ENCODE measurements around the gene SREBF1.

SREBF1 gene

DNA sequence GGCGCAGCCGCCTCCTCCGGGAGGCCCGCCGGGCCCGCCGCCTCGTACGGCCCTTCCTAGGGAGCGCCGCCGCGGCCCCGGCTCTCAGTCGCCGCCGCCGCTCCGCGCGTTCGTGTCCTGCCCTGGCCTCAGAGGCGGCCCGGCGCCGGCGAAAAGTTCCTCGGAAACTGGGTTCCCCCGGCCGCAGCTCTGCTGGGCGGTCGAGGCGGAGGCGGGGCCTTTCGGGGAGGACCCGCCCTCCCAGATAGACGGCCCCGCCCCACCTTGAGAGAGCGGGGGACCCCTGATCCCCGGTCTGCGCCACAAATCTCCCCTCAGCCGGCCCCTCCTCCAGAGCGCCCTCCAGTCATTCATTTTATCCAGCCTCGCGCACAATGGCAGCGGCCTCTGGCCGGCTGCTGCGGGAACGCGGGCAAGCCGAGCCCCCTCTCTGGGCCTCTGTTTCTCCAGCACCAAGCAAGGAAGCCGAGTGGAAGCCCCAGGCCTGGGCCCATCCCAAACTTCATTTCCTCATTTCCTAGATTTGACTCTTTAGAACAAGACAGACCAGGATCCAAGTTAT lies at the start of gene SREBF1:
TSS of gene SREBF1 (minus strand) at position 169 of the 562 bp plus-strand sequence. CDS start 169 bp downstream, outside the sequence.
- peak; percentile 75 for DNase-seq

DNA sequence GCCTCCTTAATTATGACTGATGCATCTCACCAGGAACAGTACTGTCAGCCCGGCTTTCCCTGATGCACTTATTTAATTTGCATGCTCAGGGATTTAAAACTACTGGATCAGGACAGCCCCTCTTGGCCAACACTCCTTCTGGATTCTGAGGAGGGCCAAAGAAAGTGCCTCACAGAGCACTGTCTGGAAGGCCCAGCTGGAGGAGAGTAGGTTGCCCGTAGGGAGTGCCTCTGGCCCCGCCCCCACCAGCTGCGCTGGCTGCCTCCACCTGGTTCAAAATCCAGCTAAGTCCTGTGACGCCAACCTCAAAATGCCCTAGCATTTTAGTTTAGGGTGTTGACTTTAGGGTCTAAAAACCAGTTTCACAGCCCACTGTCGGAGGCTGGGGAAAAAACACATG lies 49.4 kb upstream of the SREBF1 start:
- DNase-seq: no peak

DNA sequence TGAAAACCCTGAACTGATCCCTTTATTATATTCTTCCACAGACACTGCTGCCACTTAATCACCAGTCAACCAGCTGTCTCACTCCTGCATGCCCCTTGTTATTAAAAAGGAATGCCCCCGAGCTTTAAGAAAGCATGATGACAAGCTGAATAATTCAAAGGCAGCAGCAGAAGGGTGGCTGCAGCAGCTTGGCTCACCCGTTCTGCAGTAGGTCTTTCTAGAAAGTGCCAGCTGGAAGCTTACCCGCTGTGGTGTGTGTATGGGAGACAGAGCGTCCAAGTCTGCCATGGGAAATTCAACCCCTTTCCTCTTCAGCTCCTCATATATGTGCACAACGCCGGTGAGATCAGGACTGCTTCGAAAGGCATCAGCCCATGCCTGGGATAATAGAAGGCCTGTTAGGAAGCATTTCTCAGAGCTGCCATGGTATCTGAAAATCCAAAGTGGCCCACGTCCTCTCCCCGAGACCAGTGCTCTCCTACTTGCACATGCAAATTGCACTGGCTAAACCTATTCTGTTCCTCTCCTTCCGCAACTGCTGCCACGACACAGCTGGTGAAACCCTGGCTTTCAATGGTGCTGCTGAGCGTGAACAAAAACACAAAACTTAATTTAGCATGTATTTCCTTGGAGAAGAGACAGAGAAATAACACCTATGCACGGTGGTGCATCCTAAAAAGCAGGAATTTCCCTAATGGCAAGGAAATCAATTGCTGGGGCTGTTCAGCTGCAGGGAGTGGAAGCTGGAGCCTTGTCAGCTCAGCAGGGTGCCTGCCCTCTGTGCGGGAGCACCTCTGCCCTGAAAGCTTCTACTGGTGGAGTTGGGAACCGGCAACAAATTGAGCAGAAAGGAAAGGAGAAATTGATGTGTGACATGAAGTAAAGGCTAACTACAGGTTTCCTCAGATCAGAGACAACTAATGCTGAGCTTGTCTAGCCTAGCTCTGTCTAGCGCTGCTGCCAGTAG lies 47.9 kb upstream of the SREBF1 start:
- no peak for DNase-seq

DNA sequence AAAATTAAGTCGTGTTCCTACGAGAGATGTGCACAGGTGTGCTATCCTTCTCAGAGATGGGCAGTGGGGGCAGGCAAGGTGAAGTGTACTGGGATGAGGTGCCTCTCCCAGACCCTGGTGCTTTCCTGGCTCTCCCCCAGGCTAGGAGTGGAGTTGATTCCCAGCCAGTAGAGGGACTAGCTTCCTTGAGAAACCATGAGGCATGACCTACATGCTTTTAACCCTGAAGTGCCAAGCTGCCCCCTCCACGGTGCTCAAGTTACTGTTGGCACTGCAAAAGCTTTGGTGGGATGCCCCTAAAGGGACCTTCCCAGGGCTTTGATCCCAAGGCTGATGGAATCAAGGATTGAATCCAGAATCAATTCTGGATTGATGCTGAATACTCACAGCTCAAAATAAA lies 47.0 kb upstream of the SREBF1 start:
- no peak for DNase-seq

DNA sequence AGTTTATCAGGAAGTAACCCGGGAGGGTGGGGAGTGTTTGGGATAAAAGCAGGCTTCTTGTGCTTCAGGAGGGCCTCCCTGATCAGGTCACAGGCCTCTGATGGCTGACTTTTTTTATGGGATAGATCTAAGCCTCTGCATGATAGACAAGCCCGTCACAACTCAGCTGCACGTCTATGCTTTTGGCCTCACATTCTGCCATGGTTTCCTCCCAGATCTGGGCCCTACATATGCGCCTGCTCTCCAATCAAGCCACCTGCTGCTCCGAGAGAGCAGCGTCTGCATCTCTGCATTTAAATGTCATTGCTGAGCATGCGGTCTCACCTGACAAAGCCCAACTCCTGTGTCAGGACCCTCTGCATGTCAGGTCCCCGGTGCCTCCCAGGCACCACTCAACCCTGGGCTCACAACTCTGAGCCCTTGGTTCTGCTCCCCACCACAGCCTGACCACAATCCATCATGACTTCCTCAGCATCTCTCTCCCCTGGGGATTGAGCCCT lies 45.3 kb upstream of the SREBF1 start:
- no peak for DNase-seq

DNA sequence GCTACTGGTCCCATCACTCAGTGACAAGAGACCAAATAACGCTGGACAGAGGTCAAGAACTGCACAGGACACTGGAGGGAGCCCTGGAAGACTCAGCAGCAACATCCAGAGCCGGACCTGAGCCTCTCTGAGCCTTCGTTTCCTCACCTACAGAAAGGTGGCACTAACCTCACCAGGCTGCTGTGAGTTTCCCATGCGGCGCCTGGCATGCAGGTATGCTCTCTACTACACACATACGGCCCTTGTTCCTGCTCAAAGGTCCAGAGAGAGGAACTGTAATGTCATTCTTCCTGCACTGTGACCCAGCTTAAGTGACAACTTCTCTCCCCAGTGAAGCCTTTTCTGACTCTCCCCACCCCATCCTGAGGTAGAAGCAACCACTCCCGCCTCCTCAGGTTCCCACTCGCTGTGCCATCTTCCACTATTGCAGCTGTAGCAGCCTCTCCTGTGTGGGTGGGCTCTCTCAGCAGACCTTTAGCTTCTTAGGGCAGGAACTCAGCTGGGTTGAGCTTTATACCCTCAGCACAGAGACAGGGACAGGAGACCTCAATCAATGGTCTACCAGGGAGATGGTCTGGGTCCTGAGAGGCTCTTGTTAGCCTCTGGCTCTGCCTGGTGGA lies 43.9 kb upstream of the SREBF1 start:
- no peak for DNase-seq

DNA sequence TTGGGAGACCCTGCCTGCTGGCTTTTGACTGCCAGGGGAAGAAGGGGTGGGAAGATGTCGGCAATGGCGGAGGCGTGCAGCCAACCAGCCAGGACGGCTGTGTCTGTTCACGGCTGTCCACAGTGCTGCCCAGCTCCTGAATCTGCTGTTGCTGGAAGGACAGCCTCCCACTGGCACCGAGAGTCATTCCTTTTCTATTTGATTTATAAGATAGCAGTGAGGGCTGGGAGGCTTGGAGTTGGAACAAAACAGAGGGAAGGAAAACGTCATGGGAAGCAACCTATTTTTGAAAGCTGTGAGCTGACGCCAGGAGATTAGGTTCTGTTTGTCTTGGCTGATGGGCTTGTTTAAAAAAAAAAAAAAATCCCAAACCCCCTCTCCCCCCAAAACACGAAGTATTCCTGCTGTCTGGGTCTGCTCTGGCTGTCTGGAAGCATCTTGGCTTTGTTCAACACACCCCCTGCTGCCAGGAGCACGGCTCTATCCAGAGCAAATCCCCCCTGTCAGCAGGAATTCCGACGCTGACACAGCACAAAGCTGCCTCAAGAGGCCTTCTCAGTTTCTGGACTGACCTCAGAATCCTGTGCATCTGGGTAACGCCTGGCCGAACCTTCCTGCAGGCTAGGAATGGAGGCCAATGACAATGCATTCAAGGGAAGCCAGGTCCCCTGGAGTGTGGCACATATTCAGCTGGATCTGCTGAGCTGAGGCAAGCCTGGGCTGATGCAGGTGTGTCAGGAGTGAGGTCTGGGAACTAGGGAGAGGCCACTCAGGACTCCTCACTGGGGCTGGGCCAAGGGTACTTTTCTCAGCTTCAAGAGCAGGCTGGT lies 41.0 kb upstream of the SREBF1 start:
- DNase-seq: no peak

DNA sequence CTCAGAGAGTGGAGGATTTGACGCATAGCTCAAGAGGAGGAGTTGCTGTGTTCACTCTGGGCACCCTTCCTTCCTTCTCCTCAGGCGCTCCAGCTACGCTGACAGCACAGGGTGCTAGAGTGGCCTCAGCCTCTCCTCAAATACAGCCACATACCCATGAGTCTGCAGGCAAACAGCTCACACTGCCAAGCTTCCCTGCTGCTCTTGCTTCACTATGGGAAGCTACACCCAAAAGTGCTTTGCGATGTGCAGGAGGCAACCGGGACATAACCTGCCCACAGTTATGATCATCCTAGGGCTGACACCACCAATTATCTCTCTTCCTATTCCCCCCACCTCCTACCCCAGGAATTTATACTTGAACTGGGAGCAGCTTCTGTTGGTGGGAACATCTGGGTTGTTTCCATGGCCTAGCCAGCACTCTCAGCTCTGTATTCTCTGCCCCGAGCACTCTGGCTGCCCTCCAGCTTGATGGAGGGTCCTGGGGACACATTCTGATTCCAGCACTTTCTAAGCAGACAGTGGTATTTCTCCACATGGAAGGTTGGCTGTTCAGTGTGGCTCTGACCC lies 40.3 kb upstream of the SREBF1 start:
- DNase-seq: no peak

DNA sequence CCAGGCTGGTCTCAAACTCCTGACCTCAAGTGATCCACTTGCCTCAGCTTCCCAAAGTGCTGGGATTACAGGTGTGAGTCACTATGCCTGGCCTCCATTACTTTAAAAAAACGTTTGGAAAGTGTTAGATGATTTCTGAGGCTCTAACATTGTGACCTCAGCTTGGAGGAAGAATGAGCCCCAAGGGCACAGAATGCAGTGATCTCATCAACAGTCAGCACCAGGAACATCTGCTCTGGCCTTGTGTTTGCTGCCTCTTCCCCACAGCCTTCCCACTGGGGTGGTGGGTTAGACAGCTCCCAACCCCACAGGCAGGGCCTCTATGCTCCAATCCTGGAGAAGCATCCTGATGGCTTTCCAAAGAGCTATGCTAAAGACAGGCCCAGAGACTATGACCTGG lies 37.7 kb upstream of the SREBF1 start:
- DNase-seq: no peak

DNA sequence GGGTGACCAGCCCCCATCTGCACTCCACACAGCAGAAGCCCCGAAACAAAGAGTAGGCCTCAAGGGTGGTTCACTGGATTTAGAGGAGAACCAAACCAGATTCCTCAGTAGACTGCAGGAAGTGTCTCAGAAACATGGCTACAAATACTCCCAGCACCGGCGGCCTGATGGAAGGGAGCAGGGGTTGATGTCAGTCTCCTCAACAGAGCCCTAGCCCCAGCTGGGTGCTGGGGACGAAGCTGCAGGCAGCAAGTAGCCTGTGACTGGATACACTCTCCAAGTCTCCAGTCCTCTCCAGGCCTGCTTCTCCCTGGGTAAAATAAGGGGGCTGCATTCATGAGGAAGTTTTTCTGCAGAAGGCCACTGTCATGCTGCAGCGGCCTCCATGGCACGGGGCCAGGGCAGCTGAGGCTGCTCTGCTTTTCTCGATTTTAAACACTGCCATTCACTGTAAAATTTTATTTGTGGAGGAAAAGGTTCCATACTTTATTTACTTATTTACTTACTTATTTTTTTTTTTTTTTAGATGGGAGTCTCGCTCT lies 36.7 kb upstream of the SREBF1 start:
- no peak for DNase-seq

DNA sequence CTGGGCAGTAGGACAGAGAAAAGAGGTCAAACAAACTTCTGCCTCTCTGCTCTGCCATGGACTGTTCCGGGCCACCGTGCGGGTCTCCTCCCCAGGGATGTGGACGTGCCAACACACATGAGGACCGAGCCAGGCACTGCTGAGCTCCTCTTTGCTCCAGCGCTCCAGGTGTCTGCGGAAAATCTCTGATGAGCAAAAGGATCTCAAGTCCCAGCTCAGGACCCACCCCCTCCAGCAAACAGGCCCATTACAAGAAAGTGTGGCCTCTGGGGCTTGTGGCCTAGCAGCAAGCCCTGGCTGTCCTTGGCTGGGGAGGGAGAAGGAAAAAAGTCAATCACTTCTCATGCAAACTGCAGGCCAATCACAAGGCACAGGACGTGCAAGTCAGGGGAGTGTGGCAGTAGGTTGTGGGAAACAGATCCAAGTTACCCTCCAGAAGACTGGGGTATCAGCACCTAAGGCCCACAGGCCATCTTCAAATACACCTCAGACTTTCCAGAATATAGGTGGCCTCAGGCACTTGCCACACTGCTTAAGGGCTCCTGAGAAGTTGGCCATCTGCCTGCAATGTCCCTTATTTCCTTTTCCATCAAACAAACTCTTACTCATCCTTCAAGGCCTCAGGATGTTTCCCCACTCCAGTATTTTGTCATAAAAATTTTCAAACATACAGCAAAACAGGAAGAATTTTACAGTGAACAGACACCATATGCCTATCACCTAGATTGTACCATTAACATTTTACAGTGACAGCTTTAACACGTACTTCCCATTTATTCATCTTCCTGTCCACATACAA lies 36.0 kb upstream of the SREBF1 start:
- no peak for DNase-seq

DNA sequence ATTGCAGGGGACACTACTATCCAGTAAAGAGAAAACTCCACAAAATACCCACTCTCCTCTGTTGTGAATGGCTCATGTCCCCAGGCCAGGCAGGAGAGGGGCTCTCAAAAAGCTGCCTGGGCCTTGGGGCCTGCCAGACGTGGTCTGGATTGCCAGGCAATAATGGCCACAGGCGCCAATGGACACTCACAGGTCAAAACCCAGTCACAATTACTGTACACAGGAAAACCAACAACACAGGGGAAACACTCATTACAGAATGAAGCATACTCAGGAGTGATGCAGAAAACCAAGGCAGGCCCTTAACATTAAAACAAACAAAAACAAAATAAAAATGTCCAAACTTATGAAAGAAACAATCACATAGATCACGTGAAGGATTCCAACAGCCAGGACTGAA lies 35.1 kb upstream of the SREBF1 start:
- no peak for DNase-seq

DNA sequence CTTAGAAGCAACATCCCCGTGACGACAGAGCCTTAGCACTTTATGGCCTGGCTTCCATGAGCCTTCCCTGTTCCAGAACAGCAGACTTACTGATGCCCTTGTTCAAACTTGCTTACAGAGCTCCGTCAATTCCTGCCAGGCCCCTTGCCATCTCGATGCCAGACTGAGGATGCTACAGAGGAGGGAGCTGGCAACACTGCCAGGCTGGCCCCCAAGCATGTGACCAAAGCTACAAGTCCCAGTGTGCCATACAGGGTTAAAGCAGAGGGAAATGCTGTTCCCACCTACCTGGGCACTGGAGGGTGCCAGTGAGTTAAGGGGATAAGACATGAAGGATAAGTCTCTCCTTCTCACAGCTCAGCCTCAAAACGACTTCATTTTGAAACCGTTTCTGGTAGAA lies 33.5 kb upstream of the SREBF1 start:
- no peak for DNase-seq

DNA sequence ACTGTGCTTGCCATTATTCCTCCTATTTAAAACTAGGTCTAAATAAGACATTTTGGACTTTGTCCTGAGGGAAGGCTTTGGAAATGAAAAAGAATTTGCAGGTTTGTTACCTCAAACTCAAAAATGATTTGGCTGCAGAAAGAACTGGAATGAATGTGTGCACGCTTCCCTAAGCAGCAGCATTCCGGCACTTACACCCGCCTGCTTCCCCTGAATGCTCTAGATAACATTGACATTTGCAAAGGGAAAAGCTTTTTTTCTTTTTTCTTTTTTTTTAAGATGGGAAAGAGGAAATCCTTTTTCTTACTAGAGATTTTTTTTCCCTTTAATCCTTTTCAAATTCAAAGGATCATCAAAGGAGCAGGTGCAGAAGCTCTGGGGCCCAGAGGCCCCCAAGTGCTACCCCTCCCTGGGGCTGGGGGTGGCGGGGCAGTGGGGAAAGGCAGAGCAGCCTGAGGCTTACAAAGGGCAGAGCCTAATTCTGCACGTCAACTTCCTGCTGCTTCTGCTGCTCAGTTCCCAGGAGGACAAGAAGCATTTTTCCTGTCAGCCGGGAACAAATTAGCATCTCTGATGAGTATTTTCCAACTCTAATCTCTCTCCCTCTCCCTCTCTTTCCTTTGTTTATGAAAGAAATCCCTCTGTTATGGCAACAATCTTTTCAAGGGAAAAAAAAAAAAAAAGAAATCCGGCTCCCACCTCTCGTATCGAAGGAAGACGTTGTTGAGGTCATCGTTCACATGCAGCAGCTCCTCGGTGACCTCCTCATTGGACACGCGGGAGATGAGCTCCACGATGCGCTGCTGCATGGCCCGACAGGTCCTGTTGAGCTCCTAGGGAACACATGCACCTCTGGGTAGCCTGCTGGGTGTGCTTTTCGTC lies 32.1 kb upstream of the SREBF1 start:
- DNase-seq: no peak

DNA sequence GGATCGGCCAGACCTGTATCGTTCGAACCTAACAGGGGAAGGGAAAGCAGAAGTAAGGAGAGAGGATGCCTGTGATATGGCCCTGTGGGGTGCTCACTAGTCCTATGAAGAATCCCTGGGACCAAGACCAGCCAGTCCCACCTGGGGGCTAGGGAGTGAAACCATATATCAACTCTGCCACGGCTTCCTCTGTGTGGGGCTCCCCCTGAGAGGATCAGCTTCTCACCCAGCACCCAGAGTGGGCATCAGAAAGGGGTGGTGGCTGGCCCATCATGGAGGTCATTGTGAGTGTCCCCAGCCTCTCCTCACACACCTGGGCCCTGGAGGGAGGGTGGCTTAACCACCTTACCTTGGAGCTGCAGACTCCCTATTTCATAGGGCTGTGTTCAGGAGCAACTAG lies 30.1 kb upstream of the SREBF1 start:
- no peak for DNase-seq

DNA sequence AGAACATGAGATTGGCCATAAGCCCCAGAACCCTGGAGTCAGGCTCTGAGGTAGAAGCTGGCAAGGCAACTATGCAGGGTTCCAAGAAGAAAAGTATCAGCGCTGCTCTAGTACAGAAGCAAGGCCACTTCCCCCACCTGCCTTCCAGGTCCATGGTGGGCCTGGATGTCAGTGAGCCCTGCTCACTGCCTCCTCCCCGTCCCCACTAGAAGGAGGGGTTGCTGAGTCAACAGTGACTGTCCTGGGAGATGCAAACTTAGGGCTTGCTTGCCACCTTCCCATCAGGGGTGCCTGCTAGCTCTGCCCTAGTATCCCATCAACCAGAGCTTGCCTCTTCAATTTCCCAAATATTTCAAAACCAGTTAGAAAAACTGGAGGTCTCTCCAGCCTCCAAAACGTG lies 29.6 kb upstream of the SREBF1 start:
- no peak for DNase-seq

DNA sequence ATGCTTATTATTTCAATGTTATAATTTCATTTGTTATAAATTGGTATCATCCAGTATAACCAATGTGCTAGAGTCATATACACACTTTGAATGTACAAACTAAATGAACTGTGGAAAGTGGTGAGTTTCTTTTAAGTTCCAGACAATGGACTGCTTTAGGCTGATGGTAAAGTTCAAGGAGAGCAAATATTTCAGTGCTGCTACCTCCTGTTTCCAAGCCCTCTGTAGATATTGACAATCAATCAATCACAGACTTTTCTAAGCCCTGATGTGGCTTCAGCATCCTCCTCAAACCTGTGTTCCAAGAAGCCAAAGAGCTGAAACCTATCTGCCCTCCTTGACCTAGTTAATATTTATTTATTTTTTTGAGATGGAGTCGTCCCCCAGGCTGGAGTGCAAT lies 28.2 kb upstream of the SREBF1 start:
- no peak for DNase-seq

DNA sequence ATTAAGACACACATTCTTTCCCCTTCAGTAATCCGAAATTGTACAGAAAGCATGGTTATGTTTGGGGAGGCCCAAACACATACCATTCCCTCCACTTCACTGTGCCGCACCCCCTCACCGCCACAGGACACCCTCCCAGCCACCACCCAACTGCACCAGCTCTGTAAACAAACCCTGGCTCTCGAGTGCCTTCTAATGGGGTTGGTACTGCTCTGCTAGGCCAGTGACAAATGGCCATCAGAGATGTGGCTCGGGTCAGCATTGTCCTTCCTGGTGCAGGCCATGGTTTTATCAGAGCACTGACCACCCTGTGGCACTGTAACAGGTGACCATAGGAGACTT lies 24.0 kb upstream of the SREBF1 start:
- DNase-seq: no peak

DNA sequence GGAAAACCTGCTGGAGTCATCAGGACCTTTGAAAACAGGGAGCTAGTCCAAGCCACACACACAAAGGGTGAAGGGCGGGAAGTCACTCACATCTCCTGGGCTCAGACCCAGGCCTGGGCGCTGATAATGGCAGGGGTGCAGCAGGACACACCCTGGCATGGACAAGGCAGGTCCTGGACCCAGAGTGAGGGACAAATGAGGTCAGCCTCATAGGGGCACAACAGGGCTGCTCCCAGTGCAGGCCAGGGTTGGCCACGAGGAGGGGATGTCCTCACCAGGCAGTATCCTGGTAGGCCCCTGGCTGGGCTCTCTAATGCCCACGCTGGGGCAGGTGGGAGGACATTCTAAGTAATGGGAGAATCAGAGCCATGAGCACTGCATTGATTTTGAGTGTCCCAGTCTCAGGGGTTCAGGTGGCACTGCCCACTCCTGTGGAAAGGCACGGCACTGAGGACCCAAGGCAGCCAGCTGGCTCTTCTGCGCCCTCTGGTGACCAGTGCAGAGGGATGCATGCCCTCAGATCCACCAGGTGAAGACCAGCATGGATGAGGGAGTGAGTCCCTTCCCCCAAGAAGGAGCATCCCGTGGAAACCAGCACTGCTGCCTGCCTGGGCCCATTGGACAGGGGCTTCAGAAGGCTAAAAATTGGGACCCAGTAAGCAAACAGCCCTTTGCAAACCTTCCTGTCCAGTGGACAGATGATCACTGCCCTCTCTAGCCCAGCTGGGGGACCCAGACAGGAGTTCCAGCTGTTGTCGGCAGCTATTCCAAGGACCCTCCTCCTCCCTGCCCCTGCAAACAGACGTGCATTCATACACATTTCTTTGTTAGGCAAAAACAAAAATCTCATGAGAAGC lies 23.4 kb upstream of the SREBF1 start:
- DNase-seq: peak; percentile 93
